Coronary artery (tissue), 2 donors: ENCODE measurements around the gene LDB3.

Source experiments
- DNase-seq: peaks from one replicate; pipeline ENCODE4 v3.0.0-alpha.2; 2017; ENCODE audit warnings: low spot score
- H3K27ac ChIP-seq, 2 donors: fragments of 200-600 bp; sonication (generic); one replicate each; pipeline ENCODE4 v1.5.1; 2016 to 2019
- H3K4me3 ChIP-seq: fragments of 200-600 bp; sonication (generic); 2 replicates; pipeline ENCODE4 v1.5.1; 2016; ENCODE audit warnings: mild to moderate bottlenecking, moderate library complexity
- TF ChIP-seq, protein P1 (sequence below): fragments of 200-600 bp; sonication (generic); IDR thresholded peaks from one replicate; pipeline ENCODE4 v1.5.1; 2019; ENCODE audit warnings: antibody characterized with exemption

The LDB3 gene

DNA sequence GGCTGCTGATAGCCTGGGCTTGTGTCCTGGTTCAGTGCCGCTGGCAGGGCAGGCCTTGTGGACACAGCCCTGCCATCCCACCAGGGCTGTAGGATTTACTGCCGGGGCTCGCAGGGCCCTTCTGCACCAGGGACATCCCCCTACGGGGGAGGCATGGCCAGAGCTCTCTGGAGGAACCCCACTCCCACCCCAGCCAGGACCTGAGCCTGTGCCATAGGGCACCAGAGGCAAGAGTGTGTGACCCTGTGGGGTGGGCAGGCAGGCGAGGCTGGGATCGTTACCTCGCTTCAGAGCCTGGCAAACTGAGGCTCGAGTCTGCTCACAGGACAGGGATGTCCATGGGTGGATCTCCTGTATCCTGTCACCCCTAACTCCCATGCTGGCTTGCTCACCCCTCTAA lies 2.6 kb downstream of the LDB3 start:
- TF ChIP-seq, protein P1, sequence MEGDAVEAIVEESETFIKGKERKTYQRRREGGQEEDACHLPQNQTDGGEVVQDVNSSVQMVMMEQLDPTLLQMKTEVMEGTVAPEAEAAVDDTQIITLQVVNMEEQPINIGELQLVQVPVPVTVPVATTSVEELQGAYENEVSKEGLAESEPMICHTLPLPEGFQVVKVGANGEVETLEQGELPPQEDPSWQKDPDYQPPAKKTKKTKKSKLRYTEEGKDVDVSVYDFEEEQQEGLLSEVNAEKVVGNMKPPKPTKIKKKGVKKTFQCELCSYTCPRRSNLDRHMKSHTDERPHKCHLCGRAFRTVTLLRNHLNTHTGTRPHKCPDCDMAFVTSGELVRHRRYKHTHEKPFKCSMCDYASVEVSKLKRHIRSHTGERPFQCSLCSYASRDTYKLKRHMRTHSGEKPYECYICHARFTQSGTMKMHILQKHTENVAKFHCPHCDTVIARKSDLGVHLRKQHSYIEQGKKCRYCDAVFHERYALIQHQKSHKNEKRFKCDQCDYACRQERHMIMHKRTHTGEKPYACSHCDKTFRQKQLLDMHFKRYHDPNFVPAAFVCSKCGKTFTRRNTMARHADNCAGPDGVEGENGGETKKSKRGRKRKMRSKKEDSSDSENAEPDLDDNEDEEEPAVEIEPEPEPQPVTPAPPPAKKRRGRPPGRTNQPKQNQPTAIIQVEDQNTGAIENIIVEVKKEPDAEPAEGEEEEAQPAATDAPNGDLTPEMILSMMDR, result no peak
- H3K4me3 ChIP-seq, result peak overlapping the region; percentile 72
- no peak for DNase-seq
- H3K27ac ChIP-seq, result peak overlapping the region; percentile 95 to 98

DNA sequence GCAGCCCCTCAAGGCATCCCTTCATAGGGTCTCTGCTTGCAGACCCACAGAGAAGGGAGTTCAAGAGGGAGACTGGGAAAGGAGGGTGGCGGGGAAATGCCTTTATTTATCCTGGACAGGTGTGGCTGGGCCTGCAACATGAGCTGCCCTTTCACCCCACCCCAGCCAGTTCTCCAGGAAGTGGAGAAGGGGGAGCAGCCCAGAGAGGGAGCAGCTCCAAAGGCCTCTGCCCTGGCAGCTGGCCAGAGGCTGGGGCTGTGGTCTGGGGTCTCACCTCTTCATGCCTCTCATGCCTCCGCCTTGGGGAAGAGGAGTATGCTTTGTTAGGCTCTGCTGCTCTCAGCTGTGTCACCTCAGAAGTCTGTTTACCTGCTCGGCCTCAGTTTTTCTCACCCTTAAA lies 3.1 kb downstream of the LDB3 start:
- Histone ChIP-seq H3K4me3 (peak overlapping the region; percentile 72), H3K27ac (peak overlapping the region; percentile 95 to 98)
- no peak for DNase-seq
- TF ChIP-seq, protein P1, result no peak

DNA sequence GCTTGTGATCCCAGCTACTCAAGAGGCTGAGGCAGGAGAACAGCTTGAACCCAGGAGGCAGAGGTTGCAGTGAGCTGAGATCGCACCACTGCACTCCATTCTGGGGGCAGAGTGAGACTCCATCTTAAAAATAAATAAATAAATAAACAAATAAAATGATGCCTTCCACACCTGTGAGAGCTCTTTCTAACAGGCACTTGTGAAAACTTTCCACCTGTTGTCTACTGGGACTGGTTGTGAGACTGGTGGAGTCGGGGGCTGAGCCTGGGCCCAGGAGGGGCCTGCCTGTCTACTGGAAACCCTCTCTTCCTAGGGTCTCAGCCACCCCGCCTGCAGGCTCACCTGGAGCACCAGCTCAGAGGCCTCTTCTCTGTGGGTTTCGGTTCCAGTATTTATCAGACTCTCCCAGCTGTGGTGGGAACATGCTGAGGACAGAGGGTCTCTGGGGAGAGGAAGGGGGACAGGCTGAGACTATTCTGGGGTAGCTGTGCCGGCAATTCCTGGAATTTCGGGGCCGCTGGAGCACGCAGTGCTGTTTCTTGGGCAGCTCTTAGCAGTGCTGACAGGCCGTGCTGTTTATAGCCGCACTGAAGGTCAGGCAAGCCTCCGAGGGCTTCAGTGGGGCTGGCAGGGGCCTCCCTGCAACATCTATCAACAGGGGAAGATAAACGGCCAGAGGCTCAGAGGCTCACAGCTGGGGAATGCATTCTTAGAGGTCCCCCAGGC lies 3.8 kb downstream of the LDB3 start:
- peak overlapping the region; percentile 72 for H3K4me3 ChIP-seq
- DNase-seq, result peak; percentile 87
- peak overlapping the region; percentile 95 to 98 for H3K27ac ChIP-seq
- TF ChIP-seq, protein P1, result no peak

DNA sequence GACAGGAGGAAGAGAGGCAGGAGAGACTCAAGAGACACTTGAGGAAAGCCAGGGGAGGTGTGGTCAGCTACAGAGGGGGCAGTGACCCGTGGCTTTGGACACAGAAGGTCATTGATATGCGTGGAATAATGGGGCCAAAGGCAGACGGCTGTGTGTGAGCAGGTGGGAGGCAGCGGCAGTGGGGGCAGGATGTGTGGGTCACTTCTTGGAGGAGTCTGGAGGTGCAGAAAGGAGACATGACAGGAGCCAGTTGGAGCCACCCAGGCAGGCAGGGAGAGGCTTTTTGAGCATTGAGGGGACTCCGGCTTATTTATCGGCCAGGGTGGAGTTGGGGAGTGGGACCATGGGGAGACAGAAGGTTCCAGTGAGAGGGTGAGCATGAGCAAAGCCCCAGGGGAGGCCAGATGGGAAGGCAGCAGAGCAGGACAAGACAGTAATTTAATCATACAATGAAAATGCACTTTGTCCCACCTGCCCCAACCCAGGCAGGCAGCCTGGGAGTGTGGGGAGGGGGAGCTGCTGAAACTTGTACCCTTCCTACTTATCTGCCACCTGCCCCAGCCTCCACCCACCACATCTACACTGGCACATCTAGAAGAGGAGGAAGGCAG lies 5.0 kb downstream of the LDB3 start:
- DNase-seq, result no peak
- H3K27ac ChIP-seq, result peak overlapping the region; percentile 95 to 98
- TF ChIP-seq, protein P1, result no peak
- H3K4me3 ChIP-seq, result peak overlapping the region; percentile 72

DNA sequence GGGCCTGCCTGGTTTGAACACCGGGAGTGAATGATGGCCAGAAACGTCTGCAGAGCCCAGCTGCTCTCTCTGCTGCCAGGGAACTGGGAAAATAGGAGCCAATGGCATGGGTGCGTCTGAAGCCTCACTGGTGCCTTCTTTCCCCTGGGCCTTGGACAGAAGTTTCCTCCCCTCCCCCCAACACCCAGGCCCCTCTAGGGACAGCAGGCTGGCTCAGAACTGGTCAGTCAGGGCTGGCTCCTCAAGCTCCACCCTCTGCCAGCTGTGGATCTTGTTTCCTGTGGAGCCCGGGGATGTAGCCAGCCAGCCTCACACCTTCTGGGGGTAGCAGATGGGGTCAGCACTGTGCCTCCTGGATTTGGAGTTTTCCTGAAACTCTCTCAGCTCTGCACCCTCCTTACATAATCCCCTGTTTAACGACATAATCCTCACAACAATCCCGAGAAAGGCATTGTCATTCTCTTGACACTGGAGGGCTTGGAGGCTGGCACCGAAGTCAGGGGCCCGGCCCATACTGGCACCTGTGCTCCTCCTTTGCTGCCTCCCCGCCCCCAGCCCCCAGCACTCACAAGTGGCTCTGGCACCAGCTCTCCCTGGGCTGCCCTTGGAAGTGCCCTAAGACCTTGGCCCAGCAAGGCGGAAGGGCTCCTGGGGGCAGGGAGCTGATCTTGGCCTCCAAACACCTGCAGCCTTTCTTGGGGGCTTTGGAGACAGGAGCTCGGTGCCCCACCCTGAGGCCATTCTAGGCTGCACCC lies 5.7 kb downstream of the LDB3 start:
- peak overlapping the region; percentile 72 for H3K4me3 ChIP-seq
- TF ChIP-seq, protein P1, result no peak
- DNase-seq, result peak; percentile 90
- H3K27ac ChIP-seq, result peak overlapping the region; percentile 95 to 98

DNA sequence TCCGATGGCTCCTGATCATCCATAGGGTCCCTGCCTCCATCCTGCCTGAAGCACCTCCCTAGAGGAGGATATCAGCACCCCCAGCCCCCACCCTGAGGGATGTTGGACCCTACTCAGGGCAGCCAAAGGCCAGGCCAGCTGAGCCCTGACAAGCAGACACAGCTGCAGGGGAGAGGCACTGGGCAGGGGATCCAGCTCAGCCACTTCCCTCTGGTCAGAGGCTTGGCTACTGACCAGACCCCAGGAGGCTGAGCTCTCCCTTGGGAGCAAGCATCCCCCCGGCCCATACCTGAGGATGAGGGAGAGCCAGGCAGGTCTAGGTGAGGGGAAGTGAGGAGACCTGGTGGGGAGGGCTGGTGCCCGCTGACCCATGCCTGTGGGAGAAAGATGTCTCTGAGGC lies 6.6 kb downstream of the LDB3 start:
- DNase-seq, result no peak
- peak overlapping the region; percentile 38 for H3K4me3 ChIP-seq
- H3K27ac ChIP-seq, result peak overlapping the region; percentile 95 to 98
- TF ChIP-seq, protein P1, result no peak
